ENCODE data around the gene CHRNB2.

DNA sequence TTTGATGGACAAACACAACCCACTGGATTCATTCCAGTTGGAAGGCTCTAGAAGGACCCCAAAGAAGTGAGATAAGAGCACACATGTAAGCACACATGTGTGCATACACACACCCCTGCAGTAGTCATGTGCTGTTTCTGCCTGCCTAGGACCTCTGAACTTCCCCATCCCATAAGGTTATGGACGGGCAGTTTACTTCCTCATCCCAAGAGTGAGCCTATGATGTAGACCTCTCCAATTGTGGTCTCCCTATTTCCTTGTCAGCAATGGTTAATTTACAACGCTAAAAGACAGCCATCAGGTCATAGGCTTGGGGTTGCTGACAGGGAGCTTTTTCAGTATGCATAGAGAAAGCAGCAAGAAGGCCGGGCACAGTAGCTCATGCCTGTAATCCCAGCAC lies 55.8 kb downstream of the CHRNB2 start:
- TF ChIP-seq, protein P1, sequence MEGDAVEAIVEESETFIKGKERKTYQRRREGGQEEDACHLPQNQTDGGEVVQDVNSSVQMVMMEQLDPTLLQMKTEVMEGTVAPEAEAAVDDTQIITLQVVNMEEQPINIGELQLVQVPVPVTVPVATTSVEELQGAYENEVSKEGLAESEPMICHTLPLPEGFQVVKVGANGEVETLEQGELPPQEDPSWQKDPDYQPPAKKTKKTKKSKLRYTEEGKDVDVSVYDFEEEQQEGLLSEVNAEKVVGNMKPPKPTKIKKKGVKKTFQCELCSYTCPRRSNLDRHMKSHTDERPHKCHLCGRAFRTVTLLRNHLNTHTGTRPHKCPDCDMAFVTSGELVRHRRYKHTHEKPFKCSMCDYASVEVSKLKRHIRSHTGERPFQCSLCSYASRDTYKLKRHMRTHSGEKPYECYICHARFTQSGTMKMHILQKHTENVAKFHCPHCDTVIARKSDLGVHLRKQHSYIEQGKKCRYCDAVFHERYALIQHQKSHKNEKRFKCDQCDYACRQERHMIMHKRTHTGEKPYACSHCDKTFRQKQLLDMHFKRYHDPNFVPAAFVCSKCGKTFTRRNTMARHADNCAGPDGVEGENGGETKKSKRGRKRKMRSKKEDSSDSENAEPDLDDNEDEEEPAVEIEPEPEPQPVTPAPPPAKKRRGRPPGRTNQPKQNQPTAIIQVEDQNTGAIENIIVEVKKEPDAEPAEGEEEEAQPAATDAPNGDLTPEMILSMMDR (IDR thresholded peaks at IDR 0.05), result no peak
- no peak for TF ChIP-seq POLR2A (IDR thresholded peaks at IDR 0.05)

Measured in lower leg skin (tissue), 3 donors.